ENCODE measurements around the gene EPHX1. TPM values are rescaled to one million over a fixed set of nuclear protein-coding genes. Genes with fewer than 3 reads are reported as not detected.

The EPHX1 gene
- total and polyA plus RNA-seq, 4 donors: 31.7 to 115 (median 98.5) TPM

GRCh38 chr1:225891229-225891972 is 81.5 kb downstream of the EPHX1 start:
- Histone ChIP-seq H3K4me3 (no peak overlapping the region), H3K4me1 (ENCODE audit: control insufficient read depth in 5 of 5, insufficient read depth in 5 of 5, low read length in 5 of 5) (peaks cover 0 to 37% (median 10%) of the 10 kb centered on the region in 5 donors), H3K9ac (ENCODE audit: insufficient read depth in 1 of 2, low read length in 2 of 2) (no peak overlapping the region), H3K36me3 (ENCODE audit: control insufficient read depth in 4 of 4, insufficient read depth in 4 of 4, low read length in 4 of 4) (no peaks in the 10 kb centered on the region), H3K27ac (ENCODE audit: low read depth in 1 of 2, low read length in 1 of 2) (no peak overlapping the region), H3K9me3 (ENCODE audit: control insufficient read depth in 4 of 4, insufficient read depth in 3 of 4, low read length in 3 of 4) (no peaks in the 10 kb centered on the region), H3K27me3 (ENCODE audit: control insufficient read depth in 3 of 3, insufficient read depth in 3 of 3, low read length in 2 of 3) (no peaks in the 10 kb centered on the region)
- 86 to 93% methylated on average over 14 of the region's 14 CpGs for WGBS, 2 donors
- no peak for TF ChIP-seq CTCF (IDR thresholded peaks at IDR 0.05; ENCODE audit: control extremely low read depth, extremely low read depth)
- ATAC-seq (ENCODE audit: insufficient read depth, low FRiP score): no peak
- no peak for DNase-seq

GRCh38 chr1:225892307-225892706 is 82.4 kb downstream of the EPHX1 start:
- DNase-seq (no peak), ATAC-seq (ENCODE audit: insufficient read depth, low FRiP score) (no peak)
- Histone ChIP-seq H3K27me3 (ENCODE audit: control insufficient read depth in 3 of 3, insufficient read depth in 3 of 3, low read length in 2 of 3) (no peaks in the 10 kb centered on the region), H3K9ac (ENCODE audit: insufficient read depth in 1 of 2, low read length in 2 of 2) (no peak overlapping the region), H3K27ac (ENCODE audit: low read depth in 1 of 2, low read length in 1 of 2) (no peak overlapping the region), H3K4me3 (no peak overlapping the region), H3K36me3 (ENCODE audit: control insufficient read depth in 4 of 4, insufficient read depth in 4 of 4, low read length in 4 of 4) (no peaks in the 10 kb centered on the region), H3K9me3 (ENCODE audit: control insufficient read depth in 4 of 4, insufficient read depth in 3 of 4, low read length in 3 of 4) (no peaks in the 10 kb centered on the region), H3K4me1 (ENCODE audit: control insufficient read depth in 5 of 5, insufficient read depth in 5 of 5, low read length in 5 of 5) (peaks cover 0 to 46% (median 10%) of the 10 kb centered on the region in 5 donors)
- TF ChIP-seq CTCF (IDR thresholded peaks at IDR 0.05; ENCODE audit: control extremely low read depth, extremely low read depth): no peak
- WGBS, 2 donors: 89 to 96% methylated on average over 6 of the region's 6 CpGs

Other genes with a start within 250 kb of the EPHX1 start
- 10 to 100 TPM; 75.4 to 89.4 TPM for gene ENAH, start 157.0 kb upstream of the EPHX1 start, total RNA-seq
- gene ENAH, start 157.0 kb upstream of the EPHX1 start, polyA plus RNA-seq: 10 to 100 TPM; 15.5 to 21.5 TPM
- gene SRP9, start 32.3 kb upstream of the EPHX1 start, total RNA-seq: 100 to 1,000 TPM; 192 to 244 TPM
- gene SRP9, start 32.3 kb upstream of the EPHX1 start, polyA plus RNA-seq: 100 to 1,000 TPM; 156 to 172 TPM
- gene TMEM63A, start 72.3 kb downstream of the EPHX1 start, total RNA-seq: 100 to 1,000 TPM in 1 of 2 donors, 10 to 100 TPM in 1; 95.5 to 108 TPM
- gene TMEM63A, start 72.3 kb downstream of the EPHX1 start, polyA plus RNA-seq: 10 to 100 TPM; 26.1 to 50.6 TPM
- 1 to 10 TPM in 1 of 2 donors, under 1 TPM in 1; 0.40 to 2.1 TPM for gene LEFTY1, start 79.0 kb downstream of the EPHX1 start, total RNA-seq
- under 1 TPM; 0.12 to 0.29 TPM for gene LEFTY1, start 79.0 kb downstream of the EPHX1 start, polyA plus RNA-seq
- gene PYCR2, start 114.1 kb downstream of the EPHX1 start, total RNA-seq: 10 to 100 TPM; 32.6 to 85.4 TPM
- 100 to 1,000 TPM in 1 of 2 donors, 10 to 100 TPM in 1; 84.1 to 105 TPM for gene PYCR2, start 114.1 kb downstream of the EPHX1 start, polyA plus RNA-seq
- gene LEFTY2, start 131.1 kb downstream of the EPHX1 start, total RNA-seq: under 1 TPM; 0.48 to 0.52 TPM
- under 1 TPM; 0.11 to 0.22 TPM for gene LEFTY2, start 131.1 kb downstream of the EPHX1 start, polyA plus RNA-seq
- 10 to 100 TPM; 17.1 to 35.5 TPM for gene SDE2, start 189.2 kb downstream of the EPHX1 start, total RNA-seq
- 10 to 100 TPM in 1 of 2 donors, 1 to 10 TPM in 1; 6.7 to 13.4 TPM for gene SDE2, start 189.2 kb downstream of the EPHX1 start, polyA plus RNA-seq

Data from lung (tissue), 12 donors.